Esophagus muscularis mucosa (tissue), 4 donors: ENCODE data around the gene QDPR. TPM values are rescaled to one million over a fixed set of nuclear protein-coding genes. Genes with fewer than 3 reads are reported as not detected.
A peak's percentile ranks its signal among the peaks of the same experiment; 100 is the strongest.
"Not testable (repeated sequence)": the region's sequence is repeated elsewhere in the genome, so short reads cannot be mapped to it uniquely, and the experiment has no call there.

Source experiments
- DNase-seq: peaks from one replicate; pipeline ENCODE4 v3.0.0-alpha.2; 2017; ENCODE audit errors: extremely low spot score
- H3K27ac ChIP-seq, 4 donors: fragments of 200-600 bp; sonication (generic); replicated peaks in 1 of 4; 1 replicate in 3 of 4; 2 replicates in 1 of 4; pipeline ENCODE4 v1.5.1; 2016 to 2019; ENCODE audit warnings: mild to moderate bottlenecking in 1 of 4
- H3K27me3 ChIP-seq, 4 donors: fragments of 200-600 bp; sonication (generic); one replicate each; pipeline versions ENCODE4 v1.5.1 to v1.6.0; 2016 to 2019
- H3K36me3 ChIP-seq, 4 donors: fragments of 200-600 bp; sonication (generic); one replicate each; pipeline ENCODE4 v1.5.1; 2016 to 2019
- H3K4me1 ChIP-seq, 4 donors: fragments of 200-600 bp; sonication (generic); one replicate each; pipeline ENCODE4 v1.5.1; 2016 to 2019
- H3K4me3 ChIP-seq, 4 donors: fragments of 200-600 bp; sonication (generic); 1 replicate in 2 of 4; 2 replicates in 2 of 4; pipeline ENCODE4 v1.5.1; 2016 to 2019; ENCODE audit warnings: mild to moderate bottlenecking in 4 of 4, moderate library complexity in 1 of 4
- H3K9me3 ChIP-seq, 4 donors: fragments of 200-600 bp; sonication (generic); 1 replicate in 3 of 4; 2 replicates in 1 of 4; pipeline ENCODE4 v1.5.1; 2016 to 2019
- EP300 ChIP-seq: sonication (generic); formaldehyde crosslinking; IDR thresholded peaks from one replicate; pipeline ENCODE4 v1.6.1; 2017; ENCODE audit warnings: antibody characterized with exemption
- POLR2A ChIP-seq: fragments of 450-650 bp; IDR thresholded peaks from one replicate; pipeline ENCODE4 v1.6.1; 2017; ENCODE audit warnings: antibody characterized with exemption, moderate library complexity, mild to moderate bottlenecking, low read depth
- POLR2AphosphoS5 ChIP-seq, 2 donors: sonication (generic); formaldehyde crosslinking; IDR thresholded peaks; one replicate each; pipeline ENCODE4 v1.6.1; 2017; ENCODE audit warnings: antibody characterized with exemption in 2 of 2
- WGBS: methylation state at CpG from one replicate; pipeline ENCODE4 v1.1.5; 2018; 5-methylcytosine and 5-hydroxymethylcytosine counted together
- intact Hi-C: fragments of 100-400 bp; cut with DNase I; formaldehyde crosslinking; loops from one replicate; pipeline ENCODE4 v1.15.1; 2023
- total RNA-seq, 4 donors: library from RNA; depleted of rRNA; stranded (reverse); fragments of >200 nt; gene quantifications; one replicate each; pipeline versions ENCODE4 v1.1.0 to v1.2.1, GENCODE V29; 2016
- TF ChIP-seq, protein P1 (sequence below), 3 experiments: fragments of 200-600 bp in 2 of 3; fragments of 450-650 bp in 1 of 3; sonication (generic) in 2 of 3; IDR thresholded peaks; one replicate each; pipeline ENCODE4 v1.5.1; 2017 to 2019; ENCODE audit warnings: antibody characterized with exemption in 3 of 3, mild to moderate bottlenecking in 2 of 3, moderate library complexity in 1 of 3

The QDPR gene
- total RNA-seq, 4 donors from 2014 or later = 6.4 to 12.7 (median 9.7) TPM

DNA sequence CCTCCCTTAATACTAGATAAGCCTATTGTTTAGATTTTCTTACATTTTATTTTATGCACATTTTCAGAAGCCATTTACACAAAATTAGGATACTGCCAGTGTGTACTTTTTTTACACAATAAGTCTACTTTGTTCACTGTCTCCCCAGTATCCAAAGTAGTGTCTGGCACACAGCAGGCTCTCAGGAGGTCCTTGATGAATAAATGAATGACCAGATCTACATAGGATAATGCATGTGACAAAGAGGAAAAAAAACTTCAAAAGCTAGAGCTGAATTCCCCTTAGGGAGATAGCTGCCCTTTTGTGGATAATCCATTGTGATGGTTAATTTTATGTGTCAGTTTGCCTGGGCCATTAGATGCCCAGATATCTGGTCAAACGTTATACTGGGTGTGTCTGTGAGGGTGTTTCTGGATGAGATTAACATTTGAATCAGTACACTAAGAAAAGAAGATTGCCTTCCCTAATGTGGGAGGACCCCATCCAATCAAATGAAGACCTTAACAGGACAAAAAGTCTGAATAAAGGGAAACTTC is 61.6 kb downstream of the QDPR start:
- Histone ChIP-seq H3K36me3 (no peaks in the 10 kb centered on the region), H3K4me1 (peaks cover 0 to 5% (median 2%) of the 10 kb centered on the region in 4 donors), H3K27ac (no peak overlapping the region), H3K9me3 (peaks cover 0 to 4% (median 0%) of the 10 kb centered on the region in 4 donors), H3K27me3 (no peaks in the 10 kb centered on the region), H3K4me3 (no peak overlapping the region)
- 29% methylated on average over 1 of the region's 1 CpG for WGBS
- DNase-seq = no peak
- intact Hi-C loops = no loop called here
- no peak for TF ChIP-seq EP300
- TF ChIP-seq POLR2AphosphoS5 (IDR thresholded peaks at IDR 0.05) = no peak
- TF ChIP-seq, protein P1, sequence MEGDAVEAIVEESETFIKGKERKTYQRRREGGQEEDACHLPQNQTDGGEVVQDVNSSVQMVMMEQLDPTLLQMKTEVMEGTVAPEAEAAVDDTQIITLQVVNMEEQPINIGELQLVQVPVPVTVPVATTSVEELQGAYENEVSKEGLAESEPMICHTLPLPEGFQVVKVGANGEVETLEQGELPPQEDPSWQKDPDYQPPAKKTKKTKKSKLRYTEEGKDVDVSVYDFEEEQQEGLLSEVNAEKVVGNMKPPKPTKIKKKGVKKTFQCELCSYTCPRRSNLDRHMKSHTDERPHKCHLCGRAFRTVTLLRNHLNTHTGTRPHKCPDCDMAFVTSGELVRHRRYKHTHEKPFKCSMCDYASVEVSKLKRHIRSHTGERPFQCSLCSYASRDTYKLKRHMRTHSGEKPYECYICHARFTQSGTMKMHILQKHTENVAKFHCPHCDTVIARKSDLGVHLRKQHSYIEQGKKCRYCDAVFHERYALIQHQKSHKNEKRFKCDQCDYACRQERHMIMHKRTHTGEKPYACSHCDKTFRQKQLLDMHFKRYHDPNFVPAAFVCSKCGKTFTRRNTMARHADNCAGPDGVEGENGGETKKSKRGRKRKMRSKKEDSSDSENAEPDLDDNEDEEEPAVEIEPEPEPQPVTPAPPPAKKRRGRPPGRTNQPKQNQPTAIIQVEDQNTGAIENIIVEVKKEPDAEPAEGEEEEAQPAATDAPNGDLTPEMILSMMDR (IDR thresholded peaks at IDR 0.05) = no peak
- no peak for TF ChIP-seq POLR2A

DNA sequence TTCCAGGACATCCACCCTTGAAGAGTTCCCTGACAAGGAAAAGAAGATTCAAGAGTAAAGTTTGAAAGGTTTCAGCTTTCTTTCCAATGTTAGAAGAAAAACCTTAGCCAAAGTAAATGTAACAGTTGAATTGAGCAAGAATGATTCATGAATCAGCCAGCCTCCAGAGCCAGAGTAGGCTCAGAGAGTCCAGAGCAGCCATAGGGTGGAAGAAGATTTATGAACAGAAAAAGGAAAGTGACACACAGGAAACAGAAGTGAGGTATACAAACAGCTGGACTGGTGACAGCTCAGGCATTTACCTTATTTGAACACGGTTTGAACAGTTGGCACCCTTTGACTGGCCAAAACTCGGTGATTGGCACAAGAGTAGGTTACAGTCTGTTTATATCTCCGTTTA is 63.2 kb downstream of the QDPR start:
- peaks cover 0 to 5% (median 2%) of the 10 kb centered on the region in 4 donors for H3K4me1 ChIP-seq
- no peak for DNase-seq
- H3K27me3 ChIP-seq = no peaks in the 10 kb centered on the region
- no peak overlapping the region for H3K27ac ChIP-seq
- no peak overlapping the region for H3K4me3 ChIP-seq
- intact Hi-C loops = loop anchor here (5.0 kb wide), 1 partner anchor 101 kb away; no protein-coding TSS in a partner anchor
- 48% methylated on average over 3 of the region's 3 CpGs for WGBS
- peaks cover 0 to 4% (median 2%) of the 10 kb centered on the region in 4 donors for H3K9me3 ChIP-seq
- no peaks in the 10 kb centered on the region for H3K36me3 ChIP-seq
- no peak for TF ChIP-seq EP300
- TF ChIP-seq, protein P1 (IDR thresholded peaks at IDR 0.05) = no peak
- no peak for TF ChIP-seq POLR2AphosphoS5 (IDR thresholded peaks at IDR 0.05)
- TF ChIP-seq POLR2A = no peak

DNA sequence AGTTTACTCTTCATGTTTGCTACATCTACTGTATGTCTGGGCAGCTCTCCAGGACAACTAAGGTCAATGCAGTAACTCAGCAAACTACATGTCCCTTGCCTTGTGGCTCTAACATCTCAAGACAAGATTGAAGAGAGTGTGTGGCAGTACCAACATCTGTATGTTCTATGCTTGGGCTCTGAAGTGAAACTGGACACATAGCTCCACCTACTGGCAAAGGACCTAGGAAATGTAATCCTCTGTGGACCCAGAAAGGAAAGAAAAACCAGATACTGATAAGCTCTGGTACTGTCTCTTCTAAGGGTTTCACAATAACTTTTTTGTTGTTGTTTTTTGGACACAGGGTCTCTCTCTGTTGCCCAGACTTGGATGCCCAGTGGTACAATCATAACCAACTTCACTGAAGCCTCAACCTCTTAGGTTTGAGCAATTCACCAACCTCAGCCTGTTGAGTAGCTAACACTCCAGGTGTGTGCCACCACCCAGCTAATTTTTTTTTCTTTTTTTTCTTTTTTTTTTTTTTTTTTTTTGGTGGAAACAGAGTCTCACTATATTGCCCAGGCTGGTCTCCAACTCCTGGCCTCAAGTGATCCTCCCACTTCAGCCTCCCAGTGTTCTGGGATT is 64.1 kb downstream of the QDPR start:
- TF ChIP-seq, protein P1 (IDR thresholded peaks at IDR 0.05) = peak; percentile 45 to 66 (median 52)
- TF ChIP-seq POLR2A (no peak), EP300 (no peak), POLR2AphosphoS5 (IDR thresholded peaks at IDR 0.05) (no peak)
- H3K4me3 ChIP-seq = no peak overlapping the region
- peaks cover 0 to 7% (median 2%) of the 10 kb centered on the region in 4 donors for H3K9me3 ChIP-seq
- H3K4me1 ChIP-seq = peaks cover 0 to 5% (median 2%) of the 10 kb centered on the region in 4 donors
- H3K36me3 ChIP-seq = no peaks in the 10 kb centered on the region
- intact Hi-C loops = loop anchor here (5.0 kb wide), 1 partner anchor 100 kb away; no protein-coding TSS in a partner anchor
- no peak overlapping the region for H3K27ac ChIP-seq
- H3K27me3 ChIP-seq = no peaks in the 10 kb centered on the region
- no peak for DNase-seq

DNA sequence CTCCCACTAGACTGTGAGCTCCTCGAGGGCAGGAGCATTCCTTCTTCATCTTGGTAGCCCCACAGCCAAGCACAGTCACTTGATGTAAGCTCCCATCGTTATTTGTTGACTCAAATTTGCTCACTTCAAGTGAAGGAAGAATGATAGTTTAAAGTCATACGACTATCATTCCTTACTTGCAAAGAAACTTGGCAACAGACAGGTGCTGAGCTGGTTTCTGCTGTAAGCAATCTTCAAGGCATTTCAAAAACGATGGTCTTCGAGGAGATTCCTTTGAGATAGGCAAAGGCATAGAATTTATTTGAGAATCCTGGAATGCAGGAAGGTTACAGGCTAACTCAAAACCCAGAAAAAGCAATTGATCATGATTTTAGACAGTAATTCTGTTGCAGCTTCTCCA is 64.8 kb downstream of the QDPR start:
- 66% methylated on average over 5 of the region's 5 CpGs for WGBS
- no peak overlapping the region for H3K4me3 ChIP-seq
- intact Hi-C loops = loop anchor here (5.0 kb wide), 1 partner anchor 100 kb away; no protein-coding TSS in a partner anchor
- H3K27me3 ChIP-seq = no peaks in the 10 kb centered on the region
- no peak for DNase-seq
- H3K36me3 ChIP-seq = no peaks in the 10 kb centered on the region
- TF ChIP-seq POLR2AphosphoS5 (IDR thresholded peaks at IDR 0.05) (no peak), POLR2A (no peak), EP300 (no peak)
- TF ChIP-seq, protein P1 (IDR thresholded peaks at IDR 0.05) = no peak
- no peak overlapping the region for H3K27ac ChIP-seq
- peaks cover 0 to 12% (median 3%) of the 10 kb centered on the region in 4 donors for H3K9me3 ChIP-seq
- H3K4me1 ChIP-seq = peaks cover 0 to 5% (median 2%) of the 10 kb centered on the region in 4 donors

DNA sequence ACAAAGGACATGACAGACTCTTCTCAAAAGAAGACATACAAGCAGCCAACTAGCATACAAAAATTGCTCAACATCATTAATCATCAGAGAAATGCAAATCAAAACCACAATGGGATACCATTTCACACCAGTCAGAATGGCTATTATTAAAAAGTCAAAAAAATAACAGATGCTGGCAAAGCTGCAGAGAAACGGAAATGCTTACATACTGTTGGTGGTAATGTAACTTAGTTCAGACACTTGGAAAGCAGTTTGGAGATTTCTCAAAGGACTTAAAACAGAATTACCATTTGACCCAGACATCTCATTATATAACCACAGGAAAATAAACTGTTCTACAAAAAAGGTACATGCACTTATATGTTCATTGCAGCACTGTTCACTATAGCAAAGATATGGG is 69.4 kb downstream of the QDPR start:
- H3K4me1 ChIP-seq, DNase-seq, H3K27ac ChIP-seq, H3K27me3 ChIP-seq, H3K36me3 ChIP-seq, intact Hi-C loops, H3K4me3 ChIP-seq: not testable (repeated sequence)
- 46% methylated on average over 1 of the region's 1 CpG for WGBS
- H3K9me3 ChIP-seq = peaks cover 0 to 12% (median 3%) of the 10 kb centered on the region in 4 donors
